ENCODE data around the gene UBE2G1.

The UBE2G1 gene

DNA sequence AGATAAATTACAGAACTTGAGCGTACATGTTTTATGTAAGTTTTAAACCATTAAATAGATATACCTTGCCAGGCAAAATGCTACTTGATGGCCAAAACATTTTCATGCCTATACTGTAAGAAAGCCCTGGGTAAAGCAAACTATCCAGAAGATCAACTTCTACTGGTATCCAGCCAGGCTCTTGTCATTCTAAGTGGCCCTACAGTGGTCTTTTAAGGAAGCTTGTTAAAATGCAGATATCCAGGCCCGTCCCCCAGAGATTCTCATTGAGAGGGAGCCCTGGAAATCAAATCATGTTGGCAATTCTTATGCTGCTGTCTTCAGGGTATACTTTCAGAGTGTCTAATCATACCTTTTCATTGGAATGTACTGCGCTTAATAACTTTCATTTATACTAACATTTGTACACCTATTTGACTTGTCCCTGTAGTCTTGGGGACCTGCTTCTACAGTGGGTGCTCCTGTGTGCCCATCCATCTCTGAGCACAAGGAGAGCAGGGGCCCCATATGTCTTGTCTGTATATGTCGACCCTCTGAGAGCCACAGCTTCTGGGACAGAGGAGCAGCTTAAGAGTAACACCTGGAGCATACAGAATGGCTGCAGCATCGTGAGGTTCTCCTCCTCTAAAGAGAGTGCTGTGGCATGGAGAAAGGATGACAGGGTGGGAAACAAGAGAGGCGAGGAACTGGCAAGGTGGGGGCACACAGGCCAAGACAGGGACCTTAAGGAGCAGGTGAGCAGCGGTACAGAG lies 59.1 kb downstream of the UBE2G1 start:
- H3K4me3 ChIP-seq (replicated peaks; ENCODE audit: low read depth, low read length), result no peak overlapping the region
- no peak for DNase-seq (ENCODE audit: extremely low read depth, low read depth)
- TF ChIP-seq, protein P1, sequence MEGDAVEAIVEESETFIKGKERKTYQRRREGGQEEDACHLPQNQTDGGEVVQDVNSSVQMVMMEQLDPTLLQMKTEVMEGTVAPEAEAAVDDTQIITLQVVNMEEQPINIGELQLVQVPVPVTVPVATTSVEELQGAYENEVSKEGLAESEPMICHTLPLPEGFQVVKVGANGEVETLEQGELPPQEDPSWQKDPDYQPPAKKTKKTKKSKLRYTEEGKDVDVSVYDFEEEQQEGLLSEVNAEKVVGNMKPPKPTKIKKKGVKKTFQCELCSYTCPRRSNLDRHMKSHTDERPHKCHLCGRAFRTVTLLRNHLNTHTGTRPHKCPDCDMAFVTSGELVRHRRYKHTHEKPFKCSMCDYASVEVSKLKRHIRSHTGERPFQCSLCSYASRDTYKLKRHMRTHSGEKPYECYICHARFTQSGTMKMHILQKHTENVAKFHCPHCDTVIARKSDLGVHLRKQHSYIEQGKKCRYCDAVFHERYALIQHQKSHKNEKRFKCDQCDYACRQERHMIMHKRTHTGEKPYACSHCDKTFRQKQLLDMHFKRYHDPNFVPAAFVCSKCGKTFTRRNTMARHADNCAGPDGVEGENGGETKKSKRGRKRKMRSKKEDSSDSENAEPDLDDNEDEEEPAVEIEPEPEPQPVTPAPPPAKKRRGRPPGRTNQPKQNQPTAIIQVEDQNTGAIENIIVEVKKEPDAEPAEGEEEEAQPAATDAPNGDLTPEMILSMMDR (IDR thresholded peaks at IDR 0.05; ENCODE audit: low read depth, low read length, missing control alignments), result no peak

DNA sequence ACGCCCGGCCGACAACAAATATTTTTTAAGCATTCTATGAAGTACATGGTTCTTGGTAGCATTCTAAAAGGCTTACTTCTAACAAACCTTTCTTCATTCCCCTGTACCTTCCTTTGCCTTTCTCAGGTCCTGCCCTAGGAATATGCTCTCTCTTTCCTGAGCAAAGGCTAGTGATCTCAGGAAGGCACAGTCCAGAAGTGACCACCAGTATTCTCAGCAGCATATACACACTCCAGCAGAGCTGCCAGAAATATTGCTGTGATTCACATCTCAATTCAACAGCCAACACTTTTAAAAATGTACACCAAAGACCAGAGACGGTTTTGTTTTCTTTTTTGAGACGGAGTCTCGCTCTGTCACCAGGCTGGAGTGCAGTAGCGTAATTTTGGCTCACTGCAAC lies 61.3 kb downstream of the UBE2G1 start:
- DNase-seq (ENCODE audit: extremely low read depth, low read depth), result no peak
- TF ChIP-seq, protein P1 (IDR thresholded peaks at IDR 0.05; ENCODE audit: low read depth, low read length, missing control alignments), result no peak
- no peak overlapping the region for H3K4me3 ChIP-seq (replicated peaks; ENCODE audit: low read depth, low read length)

DNA sequence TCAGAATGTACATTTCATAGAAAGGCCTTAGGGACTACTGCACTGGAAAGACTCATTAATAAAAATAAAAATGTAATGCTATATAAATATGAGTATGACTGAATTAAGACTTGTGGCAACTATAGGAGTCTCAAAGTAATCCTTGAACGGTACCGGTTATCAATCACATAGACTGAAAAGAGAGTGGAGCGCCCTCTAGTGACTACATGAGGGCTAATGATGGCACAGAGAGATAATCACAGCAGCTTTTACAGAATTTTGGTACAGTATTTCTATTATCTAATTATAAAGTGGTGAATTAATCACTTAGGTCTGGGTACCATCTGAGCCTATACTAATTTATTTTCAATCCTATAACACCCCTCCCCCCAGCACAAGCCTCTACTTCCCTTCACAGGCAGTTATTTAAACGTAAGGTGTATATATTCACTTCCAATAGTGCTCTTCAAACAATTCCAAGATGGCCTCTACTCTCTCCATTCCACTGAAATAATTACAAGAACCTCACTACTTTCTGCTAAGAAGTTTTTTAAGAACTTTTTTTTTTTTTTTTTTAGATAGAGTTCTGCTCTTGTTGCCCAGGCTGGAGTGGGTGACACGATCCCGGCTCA lies 62.0 kb downstream of the UBE2G1 start:
- TF ChIP-seq, protein P1 (IDR thresholded peaks at IDR 0.05; ENCODE audit: low read depth, low read length, missing control alignments), result peak; percentile 70
- no peak for DNase-seq (ENCODE audit: extremely low read depth, low read depth)
- no peak overlapping the region for H3K4me3 ChIP-seq (replicated peaks; ENCODE audit: low read depth, low read length)

DNA sequence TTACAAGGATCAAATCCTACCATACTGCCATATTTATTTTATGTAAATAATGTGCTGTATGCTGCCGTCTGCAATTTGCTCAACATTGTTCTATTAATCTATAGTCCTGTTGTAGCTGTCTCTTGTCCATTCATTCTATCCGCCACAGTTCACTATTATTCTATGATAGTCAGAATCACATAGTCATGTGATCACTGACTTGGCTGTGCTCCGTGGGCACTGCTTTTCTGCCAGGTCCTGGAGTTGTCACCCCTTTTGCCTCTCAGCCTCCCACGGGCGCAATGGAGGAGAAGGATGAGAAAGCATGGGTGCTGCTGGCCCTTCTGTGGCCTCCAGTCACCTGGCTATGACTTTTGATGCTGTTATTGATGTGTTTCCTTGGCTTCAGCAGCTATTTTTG lies 65.4 kb downstream of the UBE2G1 start:
- no peak for DNase-seq (ENCODE audit: extremely low read depth, low read depth)
- no peak overlapping the region for H3K4me3 ChIP-seq (replicated peaks; ENCODE audit: low read depth, low read length)
- TF ChIP-seq, protein P1 (IDR thresholded peaks at IDR 0.05; ENCODE audit: low read depth, low read length, missing control alignments), result no peak

DNA sequence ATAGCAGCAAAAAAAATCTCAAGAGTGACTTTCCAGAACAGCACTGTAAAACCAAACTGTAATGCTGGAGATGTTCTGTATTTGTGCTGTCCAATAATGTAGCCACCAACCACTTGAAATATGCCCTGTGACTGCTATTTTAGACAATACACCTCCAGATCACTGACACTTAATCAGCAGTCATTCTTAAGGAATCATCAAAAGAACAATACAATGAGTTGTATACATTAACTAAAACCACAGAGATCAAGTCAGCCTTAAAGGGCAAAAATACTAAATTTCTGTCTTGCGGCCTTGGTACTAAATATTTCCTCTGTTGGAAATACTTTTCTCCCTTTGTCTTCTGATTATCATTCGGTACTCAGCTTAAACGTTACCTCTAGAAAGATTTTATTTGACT lies 69.1 kb downstream of the UBE2G1 start:
- no peak overlapping the region for H3K4me3 ChIP-seq (replicated peaks; ENCODE audit: low read depth, low read length)
- no peak for DNase-seq (ENCODE audit: extremely low read depth, low read depth)
- TF ChIP-seq, protein P1 (IDR thresholded peaks at IDR 0.05; ENCODE audit: low read depth, low read length, missing control alignments), result no peak

DNA sequence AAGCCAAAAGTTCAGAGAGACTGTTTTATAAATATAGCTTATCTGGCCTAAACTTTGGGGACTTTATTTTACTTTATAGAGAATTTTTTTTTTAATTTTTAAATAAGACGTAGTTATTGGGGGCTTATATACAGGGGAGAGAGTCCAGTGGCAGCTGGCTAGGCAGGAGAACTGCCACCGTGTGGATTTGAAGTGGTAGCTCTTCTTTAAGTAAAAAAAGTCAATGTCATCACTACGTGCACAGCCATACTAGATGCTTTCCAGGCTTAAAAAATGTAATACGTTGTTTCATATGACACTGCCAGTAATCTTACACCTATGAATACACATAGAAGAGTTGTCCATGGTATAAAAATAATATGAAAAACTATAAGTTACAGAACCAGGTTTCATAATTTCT lies 70.8 kb downstream of the UBE2G1 start:
- no peak overlapping the region for H3K4me3 ChIP-seq (replicated peaks; ENCODE audit: low read depth, low read length)
- TF ChIP-seq, protein P1 (IDR thresholded peaks at IDR 0.05; ENCODE audit: low read depth, low read length, missing control alignments), result no peak
- no peak for DNase-seq (ENCODE audit: extremely low read depth, low read depth)

Data from HFF-Myc (cell line).